IMR-90 (cell line): Measurements from ENCODE around the gene CTDP1. TPM values are rescaled to one million over a fixed set of nuclear protein-coding genes. Genes with fewer than 3 reads are reported as not detected.

ENCODE experiments used
- ATAC-seq: fragments of 200-7000 bp; cut with Tn5 transposase; 2 replicates; pipeline ENCODE4 v1.9.1; 2020; ENCODE audit warnings: low read depth, mild to moderate bottlenecking, moderate library complexity
- BruUV-seq: library from RNA; stranded (reverse); fragments of 400-500 nt; replicated peaks from 2 replicates; lab custom pipeline; 2021; lab: Mats Ljungman, UMichigan
- CTCF ChIA-PET: fragments of 300-600 bp; formaldehyde crosslinking; extraction: SDS; loops from one replicate; lab custom pipeline; 2021; ENCODE audit warnings: antibody characterized with exemption; lab: Yijun Ruan, JAX
- POLR2A ChIA-PET: fragments of 300-600 bp; sonication (Branson Sonifier 250); formaldehyde crosslinking; loops from one replicate; lab custom pipeline; 2022; ENCODE audit warnings: antibody characterized with exemption; ENCODE audit not compliant: unreplicated experiment; lab: Charles Lee
- DNase-seq: peaks from one replicate; pipeline ENCODE4 v3.0.0; 2013
- H2AFZ ChIP-seq: replicated peaks from 2 replicates; pipeline ENCODE3; 2013; ENCODE audit warnings: low read length, mild to moderate bottlenecking; ENCODE audit not compliant: poor library complexity
- H2AK5ac ChIP-seq: 2 replicates; pipeline ENCODE4 v1.6.1; 2013; ENCODE audit warnings: low read depth, low read length, inconsistent platforms
- H2AK9ac ChIP-seq: replicated peaks from 2 replicates; pipeline ENCODE3; 2013; ENCODE audit warnings: mild to moderate bottlenecking, low read depth, low read length, moderate library complexity; ENCODE audit not compliant: poor library complexity
- H2BK120ac ChIP-seq: 2 replicates; pipeline ENCODE4 v1.6.1; 2013; ENCODE audit warnings: low read depth, low read length, inconsistent platforms
- H2BK15ac ChIP-seq: 3 replicates; pipeline ENCODE4 v1.6.1; 2013; ENCODE audit warnings: low read depth, low read length, inconsistent platforms
- H2BK20ac ChIP-seq: 2 replicates; pipeline ENCODE4 v1.6.1; 2013; ENCODE audit warnings: low read depth, mild to moderate bottlenecking, inconsistent platforms, low read length, moderate library complexity
- H2BK5ac ChIP-seq: 2 replicates; pipeline ENCODE4 v1.6.1; 2013; ENCODE audit warnings: mild to moderate bottlenecking, low read depth, low read length, inconsistent platforms; ENCODE audit not compliant: poor library complexity, severe bottlenecking
- H3K14ac ChIP-seq: replicated peaks from 2 replicates; pipeline ENCODE4 v1.6.1; 2013; ENCODE audit warnings: low read depth, low read length, inconsistent platforms
- H3K18ac ChIP-seq: 2 replicates; pipeline ENCODE4 v1.6.1; 2013; ENCODE audit warnings: low read depth, low read length, control low read depth
- H3K23ac ChIP-seq: 2 replicates; pipeline ENCODE4 v1.6.1; 2013; ENCODE audit warnings: low read depth, low read length, inconsistent platforms
- H3K27ac ChIP-seq: 2 replicates; pipeline ENCODE4 v1.5.1; 2013; ENCODE audit warnings: mild to moderate bottlenecking, control low read depth, low read length; ENCODE audit not compliant: insufficient read depth
- H3K27me3 ChIP-seq: 2 replicates; pipeline ENCODE4 v1.6.1; 2013; ENCODE audit warnings: low read length; ENCODE audit not compliant: control insufficient read depth, insufficient read depth
- H3K36me3 ChIP-seq: 2 replicates; pipeline ENCODE4 v1.6.1; 2013; ENCODE audit warnings: low read length, mixed read lengths; ENCODE audit not compliant: control insufficient read depth, insufficient read depth
- H3K4ac ChIP-seq: 2 replicates; pipeline ENCODE4 v1.6.1; 2013; ENCODE audit warnings: low read depth, low read length, inconsistent platforms
- H3K4me1 ChIP-seq: 2 replicates; pipeline ENCODE4 v1.6.1; 2013; ENCODE audit warnings: low read length, mixed read lengths; ENCODE audit not compliant: control insufficient read depth, insufficient read depth
- H3K4me2 ChIP-seq: 2 replicates; pipeline ENCODE4 v1.6.1; 2013; ENCODE audit warnings: low read depth, mild to moderate bottlenecking, control low read depth, low read length, moderate library complexity
- H3K4me3 ChIP-seq: 2 replicates; pipeline ENCODE4 v1.5.1; 2013; ENCODE audit warnings: low read depth, mild to moderate bottlenecking, control low read depth, low read length, moderate library complexity; ENCODE audit not compliant: insufficient read depth
- H3K56ac ChIP-seq: 2 replicates; pipeline ENCODE4 v1.6.1; 2013; ENCODE audit warnings: low read length, inconsistent platforms; ENCODE audit not compliant: insufficient read depth; ENCODE audit errors: extremely low read depth
- H3K79me1 ChIP-seq, 2 experiments: 2 replicates each; pipeline ENCODE4 v1.6.1; 2013; ENCODE audit warnings: low read length in 2 of 2, inconsistent platforms in 1 of 2, low read depth in 1 of 2
- H3K9ac ChIP-seq: 2 replicates; pipeline ENCODE4 v1.6.1; 2013; ENCODE audit warnings: low read depth, low read length, control low read depth
- H3K9me1 ChIP-seq: 2 replicates; pipeline ENCODE4 v1.6.1; 2013; ENCODE audit warnings: low read length, inconsistent platforms; ENCODE audit not compliant: insufficient read depth
- H3K9me3 ChIP-seq: 2 replicates; pipeline ENCODE4 v1.6.1; 2013; ENCODE audit warnings: low read length; ENCODE audit not compliant: control insufficient read depth, insufficient read depth
- H4K20me1 ChIP-seq: 2 replicates; pipeline ENCODE4 v1.6.1; 2013; ENCODE audit warnings: low read length, inconsistent platforms; ENCODE audit not compliant: insufficient read depth
- H4K5ac ChIP-seq: 2 replicates; pipeline ENCODE4 v1.6.1; 2013; ENCODE audit warnings: mild to moderate bottlenecking, low read depth, low read length, control low read depth
- H4K8ac ChIP-seq, 2 experiments: 2 replicates each; pipeline ENCODE4 v1.6.1; 2013; ENCODE audit warnings: low read depth in 2 of 2, low read length in 2 of 2, control low read depth in 1 of 2, inconsistent platforms in 1 of 2
- H4K91ac ChIP-seq: 2 replicates; pipeline ENCODE4 v1.6.1; 2013; ENCODE audit warnings: low read depth, low read length, inconsistent platforms; ENCODE audit not compliant: insufficient read depth
- BHLHE40 ChIP-seq: fragments of 150-350 bp; IDR thresholded peaks from 2 replicates; pipeline ENCODE4 v1.6.1; 2016; ENCODE audit warnings: mild to moderate bottlenecking, low read depth, low read length
- CEBPB ChIP-seq: IDR thresholded peaks from 2 replicates; pipeline ENCODE4 v1.6.1; 2012; ENCODE audit warnings: low read depth, low read length, improper control_type of control experiment
- CHD1 ChIP-seq: IDR thresholded peaks from 2 replicates; pipeline ENCODE4 v1.6.1; 2012; ENCODE audit warnings: low read depth, low read length, improper control_type of control experiment
- FOS ChIP-seq: fragments of 150-350 bp; IDR thresholded peaks from 2 replicates; pipeline ENCODE4 v1.6.1; 2016; ENCODE audit warnings: low read depth, low read length
- MAFK ChIP-seq: IDR thresholded peaks from 2 replicates; pipeline ENCODE4 v1.6.1; 2012; ENCODE audit warnings: low read depth, low read length, improper control_type of control experiment
- MAZ ChIP-seq: IDR thresholded peaks from 2 replicates; pipeline ENCODE4 v1.6.1; 2012; ENCODE audit warnings: low read depth, mild to moderate bottlenecking, low read length, improper control_type of control experiment, moderate library complexity, borderline replicate concordance
- NFE2L2 ChIP-seq: fragments of 150-350 bp; IDR thresholded peaks from 2 replicates; pipeline ENCODE4 v1.6.1; 2016; ENCODE audit warnings: low read depth, mild to moderate bottlenecking, low read length
- POLR2A ChIP-seq: IDR thresholded peaks from 2 replicates; pipeline ENCODE4 v1.6.1; 2012; ENCODE audit warnings: mild to moderate bottlenecking, low read depth, low read length
- RAD21 ChIP-seq: IDR thresholded peaks from 2 replicates; pipeline ENCODE4 v1.6.1; 2012; ENCODE audit warnings: low read length, improper control_type of control experiment
- RCOR1 ChIP-seq: IDR thresholded peaks from 2 replicates; pipeline ENCODE4 v1.6.1; 2012; ENCODE audit warnings: mild to moderate bottlenecking, low read length, improper control_type of control experiment; ENCODE audit not compliant: insufficient replicate concordance
- SMC3 ChIP-seq: fragments of 150-350 bp; IDR thresholded peaks from 2 replicates; pipeline ENCODE4 v1.6.1; 2016; ENCODE audit warnings: low read depth, mild to moderate bottlenecking, antibody characterized with exemption, low read length, moderate library complexity
- WGBS, 2 experiments: methylation state at CpG; one replicate each; pipeline versions ENCODE4 v1.1.5 to v1.1.7; 2013; ENCODE audit warnings: missing lambda C conversion rate in 2 of 2; ENCODE audit not compliant: insufficient read length in 1 of 2; ENCODE audit errors: extremely low coverage in 2 of 2; 5-methylcytosine and 5-hydroxymethylcytosine counted together
- dilution Hi-C: fragments of 300-500 bp; cut with HindIII; formaldehyde crosslinking; loops from one replicate; pipeline ENCODE4 v1.14.3; 2018; ENCODE audit warnings: low sequenced_read_pairs; ENCODE audit not compliant: unreplicated experiment
- in situ Hi-C: fragments of 300-500 bp; cut with MboI; formaldehyde crosslinking; loops from 3 replicates; pipeline ENCODE4 v1.14.3; 2019; ENCODE audit warnings: low sequenced_read_pairs, inconsistent platforms, mixed read lengths
- intact Hi-C: fragments of 100-400 bp; cut with micrococcal nuclease; formaldehyde crosslinking; loops from 2 replicates; pipeline ENCODE4 v1.10.0; 2022
- polyA plus RNA-seq, 3 experiments: library from polyadenylated mRNA; depleted of rRNA; stranded (reverse); fragments of >200 nt; gene quantifications; 2 replicates each; pipeline ENCODE4 v1.2.3, GENCODE V29; 2012; ENCODE audit warnings: low replicate concordance in 1 of 3
- total RNA-seq: library from RNA; depleted of rRNA; stranded (reverse); fragments of >200 nt; gene quantifications from 2 replicates; pipeline ENCODE4 v1.2.3, GENCODE V29; 2012
- TF ChIP-seq, protein P1 (sequence below): fragments of 150-350 bp; IDR thresholded peaks from 2 replicates; pipeline ENCODE4 v1.6.1; 2017; ENCODE audit warnings: mild to moderate bottlenecking, antibody characterized with exemption, low read length, low read depth
- TF ChIP-seq, protein P2 (sequence below): conservative IDR thresholded peaks from 2 replicates; pipeline ENCODE4 v1.5.1; 2012; ENCODE audit warnings: mild to moderate bottlenecking, low read depth, low read length, improper control_type of control experiment

The CTDP1 gene
- total and polyA plus RNA-seq, 2 of the 4 experiments (the other 2 are of a cell fraction), result 13.4 to 17.6 TPM

DNA sequence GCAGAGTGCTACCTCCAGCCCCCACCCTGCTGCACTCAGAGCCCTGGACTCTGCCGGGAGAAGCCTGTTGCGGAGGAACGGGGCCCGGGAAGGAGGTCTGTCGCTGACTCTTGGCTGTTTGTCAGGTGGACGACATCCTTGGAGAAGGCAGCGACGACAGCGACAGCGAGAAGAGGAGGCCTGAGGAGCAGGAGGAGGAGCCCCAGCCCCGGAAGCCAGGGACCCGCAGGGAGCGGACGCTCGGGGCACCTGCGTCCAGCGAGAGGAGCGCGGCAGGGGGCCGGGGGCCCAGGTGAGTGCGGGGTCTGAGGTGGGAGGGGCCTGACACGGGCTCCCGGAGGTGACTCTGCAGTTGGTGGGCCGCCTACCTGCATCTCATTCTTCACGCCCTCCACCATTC, 56.6 kb downstream of the CTDP1 start:
- Histone ChIP-seq H3K23ac (no peak overlapping the region), H3K27me3 (no peaks in the 10 kb centered on the region), H2AK5ac (no peak overlapping the region), H2BK120ac (no peak overlapping the region), H3K14ac (no peak overlapping the region), H3K56ac (no peak overlapping the region), H3K4ac (no peak overlapping the region), H4K8ac (no peak overlapping the region), H3K4me1 (no peaks in the 10 kb centered on the region), H3K9me1 (no peaks in the 10 kb centered on the region; the same call in 1 of the 2 replicates), H3K4me2 (no peak overlapping the region), H3K79me1 (peaks cover 22 to 30% of the 10 kb centered on the region in 2 experiments), H3K9ac (no peak overlapping the region), H2BK15ac (no peak overlapping the region), H3K4me3 (no peak overlapping the region), H2AFZ (no peak overlapping the region), H2BK20ac (no peak overlapping the region), H3K18ac (no peak overlapping the region), H4K20me1 (no peaks in the 10 kb centered on the region), H4K5ac (no peak overlapping the region), H3K36me3 (peaks cover 65% of the 10 kb centered on the region), H3K9me3 (peaks cover 22% of the 10 kb centered on the region), H3K27ac (no peak overlapping the region), H4K91ac (no peak overlapping the region), H2BK5ac (no peak overlapping the region), H2AK9ac (no peak overlapping the region)
- intact Hi-C loops (no loop called here), in situ Hi-C loops (no loop called here), dilution Hi-C loops (no loop called here)
- CTCF ChIA-PET, result no interaction called here
- TF ChIP-seq NFE2L2 (no peak), CEBPB (no peak), RAD21 (no peak), MAZ (no peak), BHLHE40 (no peak), CHD1 (no peak), RCOR1 (no peak), POLR2A (no peak), SMC3 (no peak), FOS (no peak), MAFK (no peak)
- TF ChIP-seq, protein P1, sequence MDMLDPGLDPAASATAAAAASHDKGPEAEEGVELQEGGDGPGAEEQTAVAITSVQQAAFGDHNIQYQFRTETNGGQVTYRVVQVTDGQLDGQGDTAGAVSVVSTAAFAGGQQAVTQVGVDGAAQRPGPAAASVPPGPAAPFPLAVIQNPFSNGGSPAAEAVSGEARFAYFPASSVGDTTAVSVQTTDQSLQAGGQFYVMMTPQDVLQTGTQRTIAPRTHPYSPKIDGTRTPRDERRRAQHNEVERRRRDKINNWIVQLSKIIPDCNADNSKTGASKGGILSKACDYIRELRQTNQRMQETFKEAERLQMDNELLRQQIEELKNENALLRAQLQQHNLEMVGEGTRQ, result no peak
- TF ChIP-seq, protein P2, sequence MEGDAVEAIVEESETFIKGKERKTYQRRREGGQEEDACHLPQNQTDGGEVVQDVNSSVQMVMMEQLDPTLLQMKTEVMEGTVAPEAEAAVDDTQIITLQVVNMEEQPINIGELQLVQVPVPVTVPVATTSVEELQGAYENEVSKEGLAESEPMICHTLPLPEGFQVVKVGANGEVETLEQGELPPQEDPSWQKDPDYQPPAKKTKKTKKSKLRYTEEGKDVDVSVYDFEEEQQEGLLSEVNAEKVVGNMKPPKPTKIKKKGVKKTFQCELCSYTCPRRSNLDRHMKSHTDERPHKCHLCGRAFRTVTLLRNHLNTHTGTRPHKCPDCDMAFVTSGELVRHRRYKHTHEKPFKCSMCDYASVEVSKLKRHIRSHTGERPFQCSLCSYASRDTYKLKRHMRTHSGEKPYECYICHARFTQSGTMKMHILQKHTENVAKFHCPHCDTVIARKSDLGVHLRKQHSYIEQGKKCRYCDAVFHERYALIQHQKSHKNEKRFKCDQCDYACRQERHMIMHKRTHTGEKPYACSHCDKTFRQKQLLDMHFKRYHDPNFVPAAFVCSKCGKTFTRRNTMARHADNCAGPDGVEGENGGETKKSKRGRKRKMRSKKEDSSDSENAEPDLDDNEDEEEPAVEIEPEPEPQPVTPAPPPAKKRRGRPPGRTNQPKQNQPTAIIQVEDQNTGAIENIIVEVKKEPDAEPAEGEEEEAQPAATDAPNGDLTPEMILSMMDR, result no peak
- no TSS peak for BruUV-seq
- WGBS, 2 experiments, result 92% methylated on average over 21 of the region's 25 CpGs; no CpG with 5 or more reads in 1 of the 2 experiments
- DNase-seq (no peak), ATAC-seq (no peak)
- POLR2A ChIA-PET, result no interaction called here
